Epidermal melanocyte (primary cell): Measurements from ENCODE around the gene GPR160.

Source experiments
- DNase-seq: peaks from one replicate; pipeline ENCODE4 v3.0.0; 2011; ENCODE audit warnings: low spot score; ENCODE audit not compliant: insufficient read length

GPR160 gene

DNA sequence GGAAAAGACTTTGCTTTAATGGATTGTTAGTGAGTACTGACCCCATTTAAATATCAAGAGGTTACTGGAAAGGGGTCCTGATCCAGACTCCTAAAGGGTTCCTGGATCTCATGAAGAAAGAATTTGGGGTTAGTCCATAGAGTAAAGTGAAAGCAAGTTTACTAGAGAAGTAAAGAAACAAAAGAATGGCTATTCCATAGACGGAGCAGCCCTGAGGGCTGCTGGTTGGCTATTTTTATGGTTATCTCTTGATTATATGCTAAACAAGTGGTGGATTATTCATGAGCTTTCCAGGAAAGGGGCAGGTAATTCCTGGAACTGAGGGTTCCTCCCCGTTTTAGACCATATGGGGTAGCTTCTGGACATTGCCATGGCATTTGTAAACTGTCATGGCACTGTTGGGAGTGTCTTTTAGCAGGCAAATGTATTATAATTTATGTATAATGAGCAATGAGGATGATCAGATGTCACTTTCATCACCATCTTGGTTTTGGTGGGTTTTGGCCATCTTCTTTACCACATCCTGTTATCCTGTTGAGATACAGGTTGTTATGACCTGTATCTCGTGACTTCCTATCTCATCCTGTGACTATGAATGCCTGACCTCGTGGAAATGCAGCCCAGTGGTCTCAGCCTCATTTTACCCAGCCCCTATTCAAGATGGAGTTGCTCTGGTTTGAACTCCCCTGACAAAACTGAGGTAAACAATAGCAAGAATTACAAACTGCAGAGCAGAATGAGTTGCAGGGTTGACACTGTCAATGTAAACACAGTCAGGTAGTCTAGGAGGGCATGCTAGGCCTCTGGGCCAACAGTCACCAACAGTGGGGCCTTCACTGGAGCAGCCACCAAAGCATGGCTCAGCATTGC, 10.3 kb upstream of the GPR160 start:
- DNase-seq, result no peak

DNA sequence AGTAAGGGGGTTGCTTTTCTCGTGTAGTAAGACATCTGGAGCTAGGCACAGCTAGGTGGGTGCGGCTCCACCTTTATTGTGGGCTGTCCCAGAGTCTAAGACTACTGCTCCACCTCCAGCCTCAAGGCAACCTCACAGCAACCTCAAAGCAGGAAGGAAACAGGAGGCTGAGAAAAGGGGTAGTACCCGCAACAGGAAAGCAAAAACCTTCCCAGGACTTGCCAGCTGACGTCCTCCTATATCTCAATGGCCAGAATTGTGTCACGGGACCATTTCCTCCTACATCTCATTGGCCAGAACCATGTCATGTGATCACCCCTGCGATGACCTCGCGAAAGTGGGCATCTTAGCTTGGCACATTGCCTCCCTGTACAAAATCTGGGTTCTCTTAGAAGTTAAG, 4.3 kb upstream of the GPR160 start:
- DNase-seq, result no peak

DNA sequence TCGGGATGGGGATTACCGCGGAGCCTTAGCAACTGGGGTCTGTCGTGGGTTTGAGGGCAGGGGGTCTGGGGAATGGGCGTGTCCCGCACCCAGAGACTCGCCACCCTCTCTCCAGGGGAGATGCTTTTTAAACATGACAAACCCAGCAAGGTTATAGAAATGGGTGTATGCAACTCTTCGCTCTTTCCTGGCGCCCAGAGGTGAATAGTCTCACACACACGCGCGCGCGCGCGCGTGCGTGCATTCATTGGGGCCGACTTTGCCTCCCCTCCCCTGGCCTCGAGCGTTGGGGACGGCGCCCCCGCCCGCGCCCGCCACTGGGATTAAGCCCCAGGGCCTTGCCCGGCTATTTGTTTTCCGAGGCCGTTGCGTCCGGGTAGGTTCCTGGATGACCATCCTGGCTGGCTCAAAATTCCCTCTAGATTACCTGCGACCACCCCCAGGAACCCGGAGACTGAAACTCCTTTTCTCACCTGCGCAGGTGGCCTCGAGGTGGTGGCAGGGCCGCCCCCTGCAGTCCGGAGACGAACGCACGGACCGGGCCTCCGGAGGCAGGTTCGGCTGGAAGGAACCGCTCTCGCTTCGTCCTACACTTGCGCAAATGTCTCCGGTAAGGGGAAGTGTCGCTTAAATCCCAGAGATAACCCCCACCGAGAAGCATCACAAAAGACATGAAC, 777 bp downstream of the GPR160 start:
- no peak for DNase-seq

DNA sequence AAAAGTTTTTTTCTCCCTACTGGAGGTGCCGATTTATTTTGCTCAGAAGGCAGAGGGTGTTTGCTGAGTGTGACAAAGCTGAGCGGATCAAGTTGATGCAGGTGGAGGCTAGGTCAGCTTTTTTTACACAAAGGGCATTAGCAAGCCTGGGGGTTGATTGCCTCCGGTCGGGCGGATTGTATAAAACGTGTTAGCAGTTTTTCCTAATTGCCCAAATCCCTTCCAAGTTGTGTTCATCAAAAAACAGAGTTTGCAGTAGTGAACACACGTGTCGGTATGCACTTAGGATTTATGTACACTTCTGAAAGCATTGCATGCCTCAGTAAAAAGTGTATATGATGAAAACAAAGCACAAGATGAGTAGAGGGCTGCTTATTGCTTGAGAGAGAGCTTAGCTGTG, 2.6 kb downstream of the GPR160 start:
- no peak for DNase-seq

DNA sequence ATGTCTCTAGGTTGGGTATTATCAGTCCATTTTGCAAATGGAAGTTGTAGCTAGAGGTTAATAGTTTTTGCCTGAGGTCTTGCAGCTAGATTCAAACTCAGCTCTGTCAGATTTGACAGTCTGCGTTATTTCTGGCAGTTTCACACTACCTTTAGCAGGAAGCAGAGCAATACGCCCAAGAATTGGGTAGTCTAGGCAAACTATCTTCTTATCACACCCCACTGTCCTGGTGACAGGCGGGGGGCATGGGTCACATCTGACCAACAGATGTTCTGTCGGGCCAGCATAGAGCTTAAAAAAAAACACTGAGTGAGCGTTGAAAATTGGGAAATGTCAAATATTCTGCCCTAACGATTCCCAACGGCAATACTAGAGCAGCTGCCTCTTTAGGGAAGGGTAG, 5.7 kb downstream of the GPR160 start:
- no peak for DNase-seq

DNA sequence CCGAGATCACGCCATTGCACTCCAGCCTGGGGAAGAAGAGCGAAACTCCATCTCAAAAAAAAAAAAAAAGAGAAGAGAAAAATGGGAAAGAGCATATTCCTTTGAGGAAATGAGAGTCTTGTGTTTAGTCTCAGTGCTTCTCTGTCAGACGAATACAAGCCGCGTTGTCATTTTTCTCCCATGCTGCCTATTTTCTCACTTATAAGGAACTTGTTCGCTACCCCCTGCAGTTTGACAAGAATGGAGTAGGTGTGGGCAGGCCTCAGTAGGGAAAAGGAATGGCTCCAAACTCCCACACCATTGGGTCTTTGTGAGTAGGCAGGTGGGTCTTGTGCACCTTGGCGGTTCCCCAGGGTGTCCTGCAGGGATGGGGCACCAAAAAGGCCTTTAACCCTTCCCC, 6.5 kb downstream of the GPR160 start:
- no peak for DNase-seq

DNA sequence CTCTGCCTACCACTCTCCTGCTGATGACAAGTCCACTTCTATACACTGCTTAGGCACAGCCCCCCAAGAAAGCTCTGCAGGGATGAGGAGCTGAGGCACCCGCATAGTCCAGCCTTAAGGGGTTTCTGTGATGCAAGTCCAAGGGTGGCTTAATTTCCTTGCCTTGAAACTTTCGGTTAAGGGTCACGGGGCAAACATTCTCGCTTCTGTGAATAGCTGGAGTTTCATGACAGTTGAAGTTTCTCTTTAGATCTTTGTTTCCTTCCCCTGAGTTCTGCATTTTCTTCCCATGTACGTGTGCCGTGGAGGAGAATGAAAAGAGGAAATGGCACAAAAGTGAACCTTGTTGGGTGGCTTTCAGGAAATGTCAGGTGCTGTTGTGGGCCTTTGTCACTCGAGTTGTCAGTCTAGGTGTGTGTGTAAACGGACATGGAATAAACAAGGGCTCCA, 7.0 kb downstream of the GPR160 start:
- DNase-seq, result no peak

DNA sequence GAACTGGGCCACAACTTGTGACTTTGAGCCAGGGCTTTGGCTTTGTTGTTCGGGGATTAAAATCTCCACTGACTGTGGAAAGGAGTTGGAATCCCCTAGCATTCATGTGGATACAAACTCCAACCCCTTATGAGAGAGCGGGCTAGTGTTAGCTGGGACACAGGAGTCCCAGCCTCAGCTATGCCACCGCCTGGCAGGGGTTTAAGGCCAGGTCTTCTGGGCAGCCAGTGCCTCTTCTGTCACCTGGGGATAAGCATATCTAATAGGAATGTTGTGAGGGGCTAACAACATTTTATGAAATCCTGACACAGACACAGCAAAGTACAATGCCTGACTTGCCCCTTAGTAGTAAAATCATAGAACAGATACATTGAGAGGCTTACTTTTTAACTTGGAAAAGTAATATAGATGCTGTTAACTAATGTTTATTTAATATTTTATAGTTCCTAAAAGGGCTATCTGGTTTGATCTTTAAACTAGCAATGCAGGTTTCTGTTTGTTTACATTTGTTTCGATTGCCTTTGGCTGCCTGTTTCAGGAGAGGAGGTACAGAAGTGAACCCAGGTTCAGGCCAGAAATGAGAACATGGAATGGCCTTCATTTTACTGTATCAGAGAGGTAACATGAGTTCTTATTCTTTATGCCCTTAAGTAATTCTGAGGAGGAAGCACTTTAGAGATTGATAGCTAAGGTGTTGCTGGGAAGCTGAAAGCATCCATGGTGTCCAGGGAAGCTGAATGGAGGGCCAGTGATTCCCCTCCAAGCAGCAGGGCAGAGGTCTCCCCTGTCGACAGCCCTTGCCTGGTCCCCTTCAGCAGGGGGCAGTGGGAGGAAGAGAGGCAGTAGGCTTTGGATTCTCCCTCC, 8.7 kb downstream of the GPR160 start:
- no peak for DNase-seq

DNA sequence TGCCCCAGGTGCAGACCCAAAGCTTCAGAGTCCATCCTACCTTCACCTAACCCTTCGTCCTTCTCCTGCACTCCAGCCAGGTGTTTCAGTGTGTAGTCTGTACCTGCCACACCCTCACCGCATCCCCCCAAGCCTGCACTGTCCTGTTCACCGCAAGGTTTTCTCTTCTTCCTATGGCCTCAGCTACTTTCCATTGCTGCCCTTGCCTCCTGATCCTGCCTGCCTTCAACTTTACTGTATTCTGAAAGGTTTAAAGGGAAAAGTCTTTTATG, 9.3 kb downstream of the GPR160 start:
- no peak for DNase-seq

DNA sequence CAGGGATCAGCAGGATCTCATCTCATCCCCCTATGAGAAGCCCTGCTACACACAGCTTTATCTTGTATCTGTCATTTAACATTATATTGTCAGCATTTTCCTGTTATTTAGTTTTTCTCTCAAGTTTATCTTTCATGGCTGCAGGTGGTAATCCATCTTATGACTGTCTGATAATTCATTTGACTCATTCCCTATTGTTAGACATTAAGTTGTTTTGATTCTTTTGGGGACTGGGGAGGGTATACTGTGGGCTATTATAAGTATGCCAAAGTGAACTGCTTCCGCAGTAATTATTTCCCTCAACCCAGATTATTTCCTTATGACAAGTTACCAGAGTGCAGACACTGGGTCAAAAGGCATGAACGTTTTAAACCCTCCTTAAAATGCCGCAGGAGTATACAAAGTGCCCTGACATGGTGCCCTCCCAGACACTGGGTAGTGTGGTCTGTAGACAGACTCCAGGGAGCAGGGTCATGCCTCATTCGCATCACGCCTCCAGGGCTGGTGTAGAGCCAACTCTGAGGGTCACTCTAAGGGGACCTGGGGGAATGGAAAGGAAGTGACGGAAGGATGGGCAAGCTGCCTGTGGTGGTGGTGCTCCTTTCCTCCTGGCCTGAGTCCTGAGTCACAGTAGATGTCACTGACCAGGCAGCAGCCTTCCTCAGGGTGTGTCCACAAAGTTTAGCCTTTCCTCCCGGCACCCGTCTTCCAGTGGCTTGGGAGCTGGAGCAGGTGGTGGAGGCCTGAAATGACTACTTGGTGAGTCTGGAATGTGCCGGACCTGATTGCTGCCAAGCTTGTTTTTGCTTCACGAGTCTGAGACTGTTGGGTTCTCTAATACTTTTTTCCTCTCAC, 11.6 kb downstream of the GPR160 start:
- DNase-seq, result no peak

DNA sequence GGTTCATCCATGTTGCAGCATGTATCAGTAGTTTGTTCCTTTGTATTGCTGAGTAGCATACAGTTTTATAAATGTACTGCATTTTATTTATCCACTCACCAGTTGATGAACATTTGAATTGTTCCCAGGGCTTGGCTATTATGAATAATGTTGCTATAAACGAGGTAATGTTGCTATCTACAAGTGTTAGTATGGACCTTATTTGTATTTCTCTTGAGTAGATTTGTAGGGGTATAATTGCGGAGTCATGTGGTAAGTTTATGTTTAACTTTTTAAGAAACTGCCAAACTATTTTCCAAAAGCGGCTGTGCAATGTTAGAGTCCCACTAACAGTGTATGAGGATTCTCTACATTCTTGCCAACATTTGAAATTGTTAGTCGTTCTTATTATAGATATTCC, 13.0 kb downstream of the GPR160 start:
- DNase-seq, result no peak

DNA sequence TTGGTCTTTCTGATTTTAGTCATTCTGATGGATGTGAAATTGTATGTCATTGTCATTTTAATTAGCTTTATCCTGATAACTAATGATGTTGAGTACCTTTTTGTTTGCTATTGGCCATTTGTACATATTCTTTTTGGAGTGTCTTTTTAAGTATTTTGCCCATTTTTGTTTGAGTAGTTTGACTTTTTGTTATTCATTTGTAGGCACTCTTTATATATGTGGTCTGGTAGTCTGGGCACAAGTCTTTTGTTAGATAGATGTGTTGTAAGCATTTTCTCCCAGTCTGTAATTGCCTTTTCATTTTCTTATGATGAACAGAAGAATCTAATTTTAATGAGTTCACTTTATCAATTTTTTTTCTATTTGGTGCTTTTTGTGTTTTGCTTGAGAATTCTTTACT, 14.6 kb downstream of the GPR160 start:
- no peak for DNase-seq

DNA sequence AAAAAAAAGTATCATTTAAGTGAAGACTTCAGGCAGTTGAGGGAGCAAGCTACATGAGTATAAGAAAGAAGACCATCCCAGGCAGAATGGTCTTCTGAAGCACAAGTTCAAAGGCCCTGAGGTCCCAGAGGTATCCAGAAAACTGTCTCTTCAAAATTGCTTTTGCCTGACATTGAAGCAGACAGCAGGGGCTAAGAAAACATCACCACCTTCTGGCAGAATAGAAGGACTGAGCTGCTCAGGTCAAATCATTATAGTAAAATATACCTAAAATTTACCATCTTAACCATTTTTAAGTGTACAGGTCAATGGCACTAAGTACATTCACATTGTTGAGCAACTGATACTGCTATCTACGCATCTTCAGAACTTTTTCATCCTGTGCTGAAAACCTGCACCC, 16.4 kb downstream of the GPR160 start:
- DNase-seq, result no peak

DNA sequence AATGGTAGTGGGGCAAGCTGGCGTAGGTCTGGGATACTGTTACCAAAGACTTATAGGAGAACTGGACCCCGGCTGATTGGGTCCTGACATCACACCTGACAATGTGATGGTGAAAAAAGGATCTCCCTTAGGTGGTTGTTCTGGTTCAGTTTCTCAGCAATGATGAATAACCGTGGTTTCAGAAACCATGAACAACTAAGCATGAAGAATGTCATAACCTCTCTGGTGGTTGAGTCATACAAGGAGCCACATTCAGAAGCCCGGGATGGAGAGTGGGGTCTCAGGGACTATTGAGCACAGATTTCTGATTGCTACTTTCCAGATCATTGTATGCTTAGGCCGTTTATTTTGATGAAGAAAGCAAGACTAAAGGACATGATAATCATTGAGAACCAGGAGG, 17.4 kb downstream of the GPR160 start:
- DNase-seq, result no peak

DNA sequence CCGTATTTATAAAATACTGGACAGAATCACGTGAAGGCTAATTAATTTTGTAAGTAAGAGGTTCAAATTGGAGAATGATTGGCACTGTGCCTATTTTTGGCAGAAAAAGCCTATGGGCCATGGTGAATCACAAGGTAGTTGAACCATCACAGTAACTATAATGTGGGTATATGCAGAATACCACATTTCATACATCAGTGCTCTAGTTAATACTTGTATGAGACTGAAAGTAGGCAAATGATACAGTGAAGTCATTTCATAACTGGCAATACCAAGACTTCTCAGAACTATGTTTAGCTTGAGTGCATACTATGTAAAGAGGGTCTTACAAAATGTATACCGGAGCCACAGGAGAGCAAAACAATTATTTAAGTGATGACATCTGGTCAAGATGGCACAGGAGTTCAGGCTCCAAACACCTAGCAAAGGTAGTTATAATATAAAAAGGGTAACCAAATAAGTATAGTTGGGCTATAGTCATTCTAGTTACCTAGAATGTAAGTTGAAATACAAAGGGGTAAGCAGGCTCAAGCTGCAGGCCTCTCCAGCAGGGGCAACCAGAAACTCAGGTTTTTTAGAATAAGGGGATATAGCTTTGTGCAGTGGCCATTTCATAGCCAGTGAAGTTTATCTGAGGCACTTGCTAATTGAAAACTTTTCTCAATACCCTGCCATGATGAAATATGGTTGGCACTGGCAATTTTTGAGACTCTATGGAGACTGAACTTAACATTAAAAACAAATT, 19.1 kb downstream of the GPR160 start:
- no peak for DNase-seq

DNA sequence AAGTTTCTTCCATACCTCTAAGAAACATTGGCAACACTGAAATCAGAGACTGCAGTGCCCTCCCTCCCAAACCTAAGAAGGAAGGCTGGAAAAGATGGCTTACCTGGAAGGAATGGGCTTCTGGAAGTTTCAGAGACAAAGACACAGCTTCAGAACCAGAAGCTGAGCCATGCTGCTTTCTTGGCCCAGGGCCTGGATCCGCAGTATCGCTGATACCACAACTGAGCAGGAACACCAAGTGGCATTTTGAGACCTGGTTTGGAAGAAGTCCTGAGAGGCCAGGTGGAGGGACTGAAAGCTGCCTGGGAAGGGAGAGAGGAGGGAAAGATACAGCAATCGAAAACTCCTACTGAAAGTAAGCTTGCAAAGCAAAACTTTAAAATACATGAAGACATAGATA, 19.8 kb downstream of the GPR160 start:
- no peak for DNase-seq

DNA sequence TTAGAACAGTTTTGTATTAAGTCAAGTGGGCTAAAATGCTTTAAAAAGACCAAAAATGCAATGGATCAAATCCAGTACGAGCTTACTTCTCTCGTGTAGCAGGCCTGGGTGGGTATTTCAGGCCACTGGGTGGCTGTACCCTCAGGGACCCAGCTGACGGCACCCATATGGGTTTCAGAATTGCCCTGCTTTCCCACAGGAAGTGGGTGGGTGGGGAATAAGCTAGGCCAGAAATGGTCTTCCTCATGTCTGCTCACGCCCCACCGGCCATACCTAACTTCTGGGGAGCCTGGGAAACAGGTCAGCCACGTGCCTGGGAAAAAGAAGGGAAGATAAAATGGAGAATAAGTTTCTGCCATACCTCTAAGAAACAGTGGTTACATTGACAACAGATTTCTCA, 20.3 kb downstream of the GPR160 start:
- DNase-seq, result no peak

DNA sequence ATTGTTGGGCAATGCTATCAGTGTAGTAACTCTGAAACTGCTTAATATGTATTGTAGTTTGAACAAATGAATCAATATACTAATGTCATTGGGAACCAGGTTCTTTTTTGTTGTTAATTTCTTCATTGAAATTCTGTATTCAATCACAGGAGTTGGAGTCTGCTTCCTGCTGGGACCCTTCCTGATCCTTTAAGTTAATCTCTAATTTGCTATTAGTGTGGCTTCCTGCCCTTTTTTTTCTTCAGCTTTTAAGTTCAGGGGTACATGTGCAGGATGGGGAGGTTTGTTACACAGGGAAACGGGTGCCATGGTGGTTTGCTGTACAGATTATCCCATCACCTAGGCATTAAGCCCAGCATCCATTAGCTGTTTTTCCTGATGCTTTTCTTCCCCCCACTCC, 21.7 kb downstream of the GPR160 start:
- no peak for DNase-seq

DNA sequence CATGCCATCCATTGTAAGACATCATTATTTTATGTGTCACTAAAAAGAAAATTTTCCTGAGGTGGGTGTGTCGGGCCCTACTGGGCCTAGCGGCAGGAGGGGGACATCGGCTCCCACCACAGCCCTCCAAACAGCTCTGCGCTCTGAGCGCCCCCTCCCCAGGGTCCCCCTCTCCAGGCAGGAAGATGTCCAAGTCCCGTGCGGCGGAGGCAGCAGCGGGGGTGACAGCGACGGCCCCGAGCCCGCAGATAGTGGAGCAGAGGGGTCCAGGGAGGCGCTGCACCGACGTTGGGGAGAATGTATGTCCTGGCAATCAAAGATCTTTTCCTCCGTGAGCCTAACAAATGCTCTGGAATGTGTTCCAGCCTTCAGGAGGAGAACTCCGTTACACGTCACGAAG, 24.3 kb downstream of the GPR160 start:
- DNase-seq, result no peak

DNA sequence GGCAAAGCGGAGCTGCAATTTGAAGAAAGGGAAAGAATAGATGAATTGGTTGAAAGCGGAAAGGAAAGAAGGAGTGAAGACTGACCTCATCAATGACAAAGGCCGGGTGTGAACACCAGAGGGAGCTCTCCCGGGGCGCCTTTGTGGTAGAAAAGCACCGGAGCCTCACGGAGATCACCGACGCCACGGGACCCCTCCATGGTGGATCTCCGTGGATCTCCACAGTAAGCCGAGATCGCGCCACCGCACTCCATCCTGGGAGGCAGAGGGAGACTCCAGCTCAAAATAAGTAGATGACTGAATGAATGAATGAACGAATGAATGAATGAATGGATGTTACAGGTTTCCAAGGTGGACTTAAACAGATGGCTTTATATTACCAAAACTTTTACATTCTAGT, 25.0 kb downstream of the GPR160 start:
- no peak for DNase-seq

DNA sequence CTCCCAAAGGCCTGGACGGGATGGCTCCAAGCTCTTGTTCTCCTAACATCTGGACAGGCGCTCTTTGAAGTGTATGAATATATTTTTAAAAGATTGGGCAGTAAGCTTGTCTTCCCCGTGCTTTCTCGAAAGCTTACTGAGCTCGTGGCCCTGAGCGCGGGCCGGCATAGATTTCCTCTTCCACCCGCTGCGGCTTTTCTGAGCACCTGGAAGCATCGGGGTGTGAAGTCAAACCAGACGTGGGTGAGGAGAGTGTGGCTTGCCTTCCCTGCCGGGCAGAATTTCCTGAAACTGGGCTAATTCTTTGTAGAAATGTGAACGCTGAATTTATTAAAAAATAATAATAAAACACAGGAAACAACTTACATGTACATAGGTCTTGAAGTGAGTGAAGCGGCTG, 25.9 kb downstream of the GPR160 start:
- no peak for DNase-seq
